ENCODE measurements around the gene VPS50.

DNA sequence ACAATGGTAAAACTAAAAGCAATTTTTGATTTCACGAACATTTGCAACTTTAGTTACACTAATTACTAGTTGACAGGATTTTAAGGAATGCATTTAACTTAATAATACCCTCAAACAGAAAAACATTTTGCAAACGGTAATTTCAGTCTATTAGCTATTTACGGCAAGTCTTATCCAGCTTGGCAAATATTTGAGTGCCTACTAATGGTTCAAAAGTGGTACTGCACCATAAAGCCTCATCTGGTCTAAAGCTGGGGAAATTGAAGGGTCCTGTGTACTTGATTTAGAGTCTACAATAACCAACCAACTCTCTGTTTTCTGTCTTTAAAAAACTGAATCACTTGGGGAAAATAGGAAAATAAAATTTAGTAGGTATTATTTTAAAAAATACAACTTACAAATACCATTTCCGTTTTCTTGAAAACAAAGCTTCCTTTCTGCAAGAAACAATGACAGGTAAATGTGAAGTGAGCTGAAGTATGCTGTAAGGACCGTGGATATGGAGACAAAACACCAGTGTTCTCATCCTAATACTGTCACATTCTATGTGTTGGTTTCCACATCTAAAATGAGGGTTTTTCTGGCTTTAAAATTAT, 142.3 kb downstream of the VPS50 start:
- TF ChIP-seq, protein P1, sequence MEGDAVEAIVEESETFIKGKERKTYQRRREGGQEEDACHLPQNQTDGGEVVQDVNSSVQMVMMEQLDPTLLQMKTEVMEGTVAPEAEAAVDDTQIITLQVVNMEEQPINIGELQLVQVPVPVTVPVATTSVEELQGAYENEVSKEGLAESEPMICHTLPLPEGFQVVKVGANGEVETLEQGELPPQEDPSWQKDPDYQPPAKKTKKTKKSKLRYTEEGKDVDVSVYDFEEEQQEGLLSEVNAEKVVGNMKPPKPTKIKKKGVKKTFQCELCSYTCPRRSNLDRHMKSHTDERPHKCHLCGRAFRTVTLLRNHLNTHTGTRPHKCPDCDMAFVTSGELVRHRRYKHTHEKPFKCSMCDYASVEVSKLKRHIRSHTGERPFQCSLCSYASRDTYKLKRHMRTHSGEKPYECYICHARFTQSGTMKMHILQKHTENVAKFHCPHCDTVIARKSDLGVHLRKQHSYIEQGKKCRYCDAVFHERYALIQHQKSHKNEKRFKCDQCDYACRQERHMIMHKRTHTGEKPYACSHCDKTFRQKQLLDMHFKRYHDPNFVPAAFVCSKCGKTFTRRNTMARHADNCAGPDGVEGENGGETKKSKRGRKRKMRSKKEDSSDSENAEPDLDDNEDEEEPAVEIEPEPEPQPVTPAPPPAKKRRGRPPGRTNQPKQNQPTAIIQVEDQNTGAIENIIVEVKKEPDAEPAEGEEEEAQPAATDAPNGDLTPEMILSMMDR (IDR thresholded peaks at IDR 0.05; ENCODE audit: low read depth, low read length, poor library complexity, severe bottlenecking): peak; percentile 85
- no peak for TF ChIP-seq EZH2phosphoT487 (IDR thresholded peaks at IDR 0.05; ENCODE audit: borderline replicate concordance, low read length)

Measured in DOHH2 (cell line).